HG03432 (cell line): ENCODE measurements around the gene INTS6L.
A peak's percentile ranks its signal among the peaks of the same experiment; 100 is the strongest.

Experiments used
- ATAC-seq: cut with Tn5 transposase; IDR thresholded peaks from one replicate; pipeline ENCODE4 v1.9.1; 2021; ENCODE audit warnings: mild to moderate bottlenecking, moderate library complexity; ENCODE audit not compliant: unreplicated experiment

Gene INTS6L

GRCh38 chrX:135520553-135521404 is at the start of gene INTS6L:
TSS of gene INTS6L (plus strand) at chrX:135520660. CDS start at chrX:135520993, 333 bp downstream.
- peak; percentile 81 for ATAC-seq

GRCh38 chrX:135476378-135476777 is 44.1 kb upstream of the INTS6L start:
- no peak for ATAC-seq

- no peak for ATAC-seq
Measured at GRCh38 chrX:135477576-135477975, 42.9 kb upstream of the INTS6L start.

- no peak for ATAC-seq
Measured at GRCh38 chrX:135480076-135480475, 40.4 kb upstream of the INTS6L start.

DNA sequence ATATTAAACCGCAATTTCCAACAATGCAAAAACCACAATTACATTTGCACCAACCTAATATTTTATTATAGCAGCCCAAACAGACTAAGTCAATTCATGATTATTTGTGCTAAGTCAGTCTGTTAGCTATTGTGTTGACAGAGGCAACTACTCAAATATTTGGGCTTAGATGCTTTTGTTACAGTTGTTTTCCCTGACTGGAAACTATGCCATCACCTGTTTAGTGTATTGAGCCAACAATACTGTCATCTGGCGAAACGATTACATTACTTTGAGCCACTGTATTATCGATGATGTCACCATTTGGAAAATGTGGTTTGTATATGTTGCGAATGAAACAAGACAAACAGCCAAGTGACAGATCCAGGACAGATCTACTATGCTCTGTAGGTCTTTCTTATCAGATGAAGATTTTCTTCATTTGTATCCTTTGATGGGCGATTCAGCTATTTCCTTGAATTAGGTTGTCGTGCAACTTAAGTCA is 38.7 kb upstream of the INTS6L start:
- no peak for ATAC-seq

DNA sequence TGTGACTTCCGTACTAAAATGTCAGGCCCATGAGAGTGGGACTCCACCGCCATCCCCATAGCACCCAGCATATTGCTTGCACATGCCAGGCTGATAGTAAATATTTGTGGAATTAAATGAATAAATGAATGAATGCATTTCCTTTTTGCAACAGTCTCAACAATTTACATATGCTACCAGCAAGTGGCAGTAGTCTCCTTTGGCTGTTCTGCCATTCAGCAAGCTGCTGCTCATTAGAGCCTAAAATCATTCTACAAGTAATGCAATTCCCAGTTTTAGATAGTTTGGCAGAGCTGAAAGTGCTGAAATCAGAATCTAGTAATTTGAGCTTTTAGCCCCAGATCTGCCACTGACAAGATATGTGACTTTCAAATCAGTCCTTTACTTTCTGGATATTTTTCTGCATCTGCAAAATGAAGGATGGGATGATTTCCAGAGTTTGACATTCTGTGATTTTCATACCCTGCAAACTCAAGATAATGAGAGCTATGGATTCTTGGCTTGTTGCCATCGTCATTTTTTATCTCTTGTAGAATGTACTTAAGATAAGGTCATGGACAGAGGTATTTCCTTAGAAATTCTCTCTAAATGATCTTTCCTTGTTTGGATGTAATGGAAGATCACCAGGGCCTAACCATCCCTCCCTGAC is 35.7 kb upstream of the INTS6L start:
- no peak for ATAC-seq

- peak; percentile 91 for ATAC-seq
Measured at GRCh38 chrX:135489542-135489941, 30.9 kb upstream of the INTS6L start.

DNA sequence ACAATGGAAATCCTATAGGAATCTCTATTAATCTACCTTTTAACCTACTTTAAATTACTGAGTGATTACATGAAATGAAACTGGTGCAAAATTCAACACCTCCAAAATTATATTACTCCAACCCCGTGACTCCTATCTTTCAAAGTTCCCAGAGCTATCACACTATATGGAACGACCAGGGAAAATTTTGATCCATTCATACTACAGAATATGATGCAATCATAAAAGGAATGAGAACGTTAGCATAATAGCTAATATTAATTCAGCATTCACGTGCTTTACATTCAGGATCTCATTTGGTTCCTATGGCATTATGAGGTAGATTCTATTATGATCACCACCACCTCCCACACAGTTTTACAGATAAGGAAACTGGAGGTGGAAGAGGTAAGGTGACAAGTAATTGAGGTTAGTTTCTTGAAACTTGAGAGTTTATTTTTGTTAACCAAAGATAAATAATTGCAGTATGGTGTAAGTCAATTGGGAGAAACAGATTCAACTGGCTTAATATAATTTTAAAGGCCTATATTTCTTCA is 29.4 kb upstream of the INTS6L start:
- no peak for ATAC-seq

- no peak for ATAC-seq
Measured at GRCh38 chrX:135494453-135494852, 26.0 kb upstream of the INTS6L start.

- ATAC-seq: no peak
Measured at GRCh38 chrX:135497736-135498135, 22.7 kb upstream of the INTS6L start.

DNA sequence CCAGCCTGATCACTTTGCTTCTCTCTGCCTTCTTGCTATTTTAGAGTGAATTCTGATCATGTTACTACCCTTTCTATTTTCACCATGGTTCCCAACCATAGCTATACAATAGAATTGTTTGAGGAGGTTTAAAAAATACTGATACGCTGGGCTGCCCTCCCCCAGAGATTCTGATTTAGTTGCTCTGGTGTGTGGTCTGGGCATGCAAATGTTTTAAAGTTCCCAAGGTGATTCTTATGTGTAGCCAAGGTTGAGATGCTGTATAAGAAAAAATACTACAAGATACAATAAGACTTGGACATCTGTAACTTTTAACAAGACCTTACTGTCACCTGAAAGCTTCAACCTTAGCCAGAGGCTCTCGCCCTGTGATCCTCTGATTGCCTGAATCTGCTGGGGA is 22.2 kb upstream of the INTS6L start:
- ATAC-seq: no peak

DNA sequence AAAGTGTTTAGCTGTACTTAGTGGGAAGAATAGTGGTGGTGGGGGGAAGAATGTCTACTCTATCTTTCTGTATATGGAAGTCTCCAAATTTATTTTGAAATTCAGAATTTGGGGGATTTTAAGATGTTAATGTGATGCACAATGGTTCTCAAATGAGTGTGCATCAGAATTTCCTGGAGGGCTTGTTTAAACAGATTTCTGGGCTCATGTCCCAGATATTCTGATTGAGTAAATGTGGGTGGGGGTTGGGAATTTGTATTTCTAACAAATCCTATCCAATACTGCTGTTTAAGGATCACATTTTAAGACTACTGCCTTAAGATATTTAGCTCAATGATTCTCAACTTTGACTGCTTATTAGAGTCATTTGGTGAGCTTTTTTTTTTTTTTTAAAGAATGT is 15.1 kb upstream of the INTS6L start:
- no peak for ATAC-seq

GRCh38 chrX:135509885-135510284 is 10.6 kb upstream of the INTS6L start:
- ATAC-seq: no peak

- ATAC-seq: peak; percentile 38
Measured at GRCh38 chrX:135512508-135513129, 7.8 kb upstream of the INTS6L start.

GRCh38 chrX:135513130-135513515 is 7.3 kb upstream of the INTS6L start:
- no peak for ATAC-seq

GRCh38 chrX:135516376-135516775 is 4.1 kb upstream of the INTS6L start:
- no peak for ATAC-seq

DNA sequence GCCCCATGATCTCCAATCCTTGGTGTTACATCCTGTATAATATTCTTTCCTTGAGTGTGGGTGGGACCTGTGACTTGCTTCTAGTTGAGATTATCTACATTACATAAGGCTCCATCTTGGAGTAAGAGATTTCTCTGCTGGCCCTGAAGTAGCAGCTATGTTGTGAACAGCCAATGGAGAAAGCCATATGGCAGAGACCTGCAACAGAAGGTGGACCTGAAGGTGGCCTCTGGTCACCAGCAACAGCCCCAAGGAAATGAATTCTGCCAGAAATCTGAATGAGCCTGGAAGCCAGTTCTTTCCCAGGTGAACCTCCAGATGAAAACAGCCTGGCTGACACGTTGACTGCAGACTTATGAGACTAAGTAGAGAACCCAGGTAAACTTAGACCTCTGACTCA is 2.3 kb upstream of the INTS6L start:
- no peak for ATAC-seq

DNA sequence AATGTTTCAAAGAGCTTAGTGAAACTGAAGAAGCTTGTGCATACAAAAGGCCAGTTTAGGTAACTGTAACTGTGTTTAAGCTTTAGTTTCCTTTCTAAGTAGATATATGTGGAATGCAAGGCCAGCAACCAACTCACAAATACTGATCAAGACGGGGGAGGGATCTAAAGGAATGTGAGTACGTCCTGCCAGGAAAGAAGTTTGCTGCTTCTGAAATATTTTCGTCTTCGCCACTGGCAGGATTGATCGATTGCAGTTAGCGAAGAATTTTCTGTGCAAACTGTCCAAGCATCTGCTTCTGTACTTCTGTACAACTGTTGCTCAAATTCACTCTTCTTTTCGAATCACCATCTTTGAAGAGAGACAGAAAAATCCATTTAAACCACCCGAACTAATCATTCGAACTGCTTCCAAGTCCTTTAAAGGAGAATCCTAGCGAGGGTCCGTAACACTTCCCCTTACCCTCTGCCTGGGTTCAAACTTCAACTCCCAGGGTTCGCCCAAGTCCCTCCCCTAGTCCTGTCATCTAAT is 373 bp upstream of the INTS6L start:
- ATAC-seq: no peak

GRCh38 chrX:135521405-135522131 is 1.1 kb downstream of the INTS6L start:
- peak; percentile 75 for ATAC-seq

GRCh38 chrX:135522132-135522530 is 1.7 kb downstream of the INTS6L start:
- no peak for ATAC-seq
